ENCODE measurements around the gene PRPF18.
"Not testable (repeated sequence)": the region's sequence is repeated elsewhere in the genome, so short reads cannot be mapped to it uniquely, and the experiment has no call there.

The PRPF18 gene

GRCh38 chr10:13586676-13587355, at the start of gene PRPF18:
TSS of gene PRPF18 (plus strand) at chr10:13586965. CDS start at chr10:13587087, 122 bp downstream.
- DNase-seq = peak; percentile 97

DNA sequence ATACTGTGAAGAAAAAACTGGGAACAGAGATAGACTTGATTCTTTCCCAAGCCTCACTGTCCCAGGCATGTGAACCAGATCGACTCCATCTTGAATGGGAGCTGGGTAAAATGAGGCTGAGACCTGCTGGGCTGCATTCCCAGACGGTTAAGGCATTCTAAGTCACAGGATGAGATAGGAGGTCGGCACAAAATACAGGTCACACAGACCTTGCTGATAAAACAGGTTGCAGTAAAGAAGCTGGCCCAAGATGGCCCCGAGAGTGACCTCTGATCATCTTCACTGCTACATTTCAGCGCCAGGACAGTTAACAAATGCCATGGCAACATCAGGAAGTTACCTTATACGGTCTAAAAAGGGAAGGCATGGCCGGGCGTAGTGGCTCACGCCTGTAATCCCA, 48.8 kb upstream of the PRPF18 start:
- DNase-seq = not testable (repeated sequence)

GRCh38 chr10:13542533-13542932, 44.2 kb upstream of the PRPF18 start:
- DNase-seq = no peak

DNA sequence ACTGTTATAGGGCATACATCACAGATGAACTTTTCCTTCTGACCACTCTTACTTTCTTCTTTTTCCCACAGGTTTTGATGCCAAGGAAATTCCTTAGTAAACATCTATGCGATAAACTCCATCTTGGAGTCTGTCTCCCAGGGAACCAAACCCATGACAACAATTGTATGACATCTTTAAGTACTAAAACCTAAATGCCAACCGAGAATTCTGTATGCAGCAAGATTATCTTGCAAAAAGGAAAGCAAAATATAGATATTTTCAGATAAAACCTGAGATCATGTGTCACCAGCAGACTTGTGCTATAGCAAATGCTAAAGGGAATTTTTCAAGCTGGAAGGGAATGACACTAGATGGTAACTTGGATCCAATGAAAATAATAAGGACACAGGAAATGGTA, 36.0 kb upstream of the PRPF18 start:
- DNase-seq = no peak

DNA sequence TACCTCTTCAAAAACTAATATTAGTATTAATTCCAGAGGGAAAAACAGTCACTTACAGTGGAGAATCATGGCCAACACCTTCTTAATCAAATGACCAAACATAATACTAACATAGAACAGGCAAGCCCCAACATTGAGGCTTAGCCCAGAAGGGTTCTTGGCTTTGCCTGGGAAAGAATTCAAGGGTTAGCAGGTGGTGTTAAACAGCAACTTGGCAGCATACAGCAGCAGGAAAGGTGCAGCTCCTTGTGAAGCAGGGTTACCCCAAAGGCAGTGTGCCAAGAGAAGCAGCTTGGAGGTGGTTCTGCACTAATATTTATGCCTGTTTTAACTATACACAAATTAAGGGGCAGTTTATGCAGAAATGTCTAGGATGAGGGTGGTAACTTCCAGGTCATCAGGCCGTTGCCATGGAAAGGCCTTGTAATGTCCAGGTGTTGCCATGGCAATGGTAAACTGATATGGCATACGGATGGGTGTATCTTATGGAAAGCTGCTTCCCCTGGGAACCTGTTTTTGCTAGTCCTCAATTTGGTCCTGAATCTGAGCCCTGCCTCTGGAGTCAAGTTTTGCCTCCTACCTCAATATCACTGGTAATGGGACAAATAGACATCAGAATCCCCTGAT, 30.8 kb upstream of the PRPF18 start:
- DNase-seq = peak; percentile 75

DNA sequence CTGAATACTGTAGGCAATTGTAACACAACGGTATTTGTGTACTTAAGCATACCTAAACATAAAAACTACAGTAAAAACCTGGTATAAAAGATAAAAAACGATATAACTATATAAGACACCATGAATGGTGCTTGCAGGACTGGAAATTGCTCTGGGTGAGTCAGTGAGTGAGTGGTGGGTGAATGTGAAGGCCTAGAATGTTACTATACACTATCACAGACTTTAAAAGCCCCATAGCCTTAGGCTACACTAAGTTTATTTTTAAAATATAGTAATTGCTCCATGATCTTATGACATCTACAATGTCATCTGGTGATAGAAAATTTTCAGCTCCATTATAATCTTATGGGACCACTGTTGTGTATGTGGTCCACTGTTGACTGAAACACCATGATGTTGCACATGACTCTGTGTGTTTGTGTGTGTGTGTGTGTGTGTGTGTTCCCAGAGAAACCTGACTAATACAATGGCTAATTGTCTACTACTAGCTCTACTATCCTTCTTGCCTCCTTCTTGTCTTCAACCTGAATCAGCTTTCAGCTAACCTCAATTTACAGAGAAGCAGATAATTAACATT, 27.6 kb upstream of the PRPF18 start:
- DNase-seq = no peak

DNA sequence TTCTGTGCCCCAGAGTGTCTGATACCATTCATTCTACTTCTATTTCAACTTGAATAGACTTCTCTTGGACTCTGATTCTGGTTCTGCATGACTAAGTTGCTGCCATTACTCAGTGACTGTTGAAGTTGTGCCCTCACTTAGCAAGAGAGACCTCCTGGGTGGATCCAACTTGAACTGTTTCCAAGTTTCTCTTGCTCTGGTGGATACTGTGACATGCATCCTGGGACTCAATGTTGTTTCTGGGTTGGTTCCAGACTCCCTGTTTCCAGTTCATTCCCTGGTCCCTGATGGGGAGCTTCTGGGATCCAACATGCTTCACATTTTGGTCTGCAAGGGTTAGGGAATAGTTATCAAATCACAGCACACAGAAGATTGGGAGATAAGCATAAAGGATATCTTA, 26.2 kb upstream of the PRPF18 start:
- no peak for DNase-seq

GRCh38 chr10:13563481-13564445, 23.0 kb upstream of the PRPF18 start:
- DNase-seq = no peak

- DNase-seq = no peak
These were observed 22.2 kb upstream of the PRPF18 start for GRCh38 chr10:13564576-13564975.

DNA sequence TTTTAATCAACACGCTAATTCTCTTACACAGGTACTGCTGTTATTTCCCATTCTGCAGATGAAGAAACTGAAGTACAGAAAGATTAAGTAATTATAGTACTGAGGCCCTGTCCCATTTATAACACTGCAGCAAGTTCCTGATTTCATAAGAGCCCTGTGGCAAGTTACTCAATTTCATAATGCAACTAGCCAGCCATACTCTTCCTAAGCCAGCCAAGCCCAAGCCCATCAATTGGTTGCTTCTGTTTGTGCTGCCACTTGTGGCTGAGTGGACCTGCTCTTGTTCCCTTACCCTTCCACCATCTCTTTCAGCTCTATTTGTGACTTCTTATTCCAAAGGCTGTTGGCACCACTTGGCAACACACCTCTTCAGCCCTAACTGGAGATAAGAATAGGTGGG, 19.7 kb upstream of the PRPF18 start:
- peak; percentile 13 for DNase-seq

- DNase-seq = no peak
These were observed 15.2 kb upstream of the PRPF18 start for GRCh38 chr10:13571541-13571940.

DNA sequence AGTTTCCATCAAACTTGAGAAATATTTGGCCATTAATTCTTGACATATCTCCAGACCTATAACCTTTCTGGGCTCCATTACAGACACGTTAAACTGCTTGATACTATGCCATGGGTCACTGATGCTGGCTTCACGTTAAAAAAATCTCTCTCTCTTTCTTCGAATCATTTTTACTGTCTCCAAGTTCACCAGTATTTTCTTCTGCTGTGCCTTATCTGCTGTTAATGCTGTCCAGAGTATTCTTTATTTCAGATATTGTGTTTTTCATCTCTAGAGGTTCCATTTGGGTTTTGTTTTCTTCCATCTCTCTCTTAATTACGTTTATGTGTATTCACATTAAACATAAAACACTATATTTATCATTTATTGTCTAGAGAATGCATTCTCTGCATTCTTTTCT, 12.8 kb upstream of the PRPF18 start:
- no peak for DNase-seq

- DNase-seq = no peak
These were observed 1.5 kb upstream of the PRPF18 start for GRCh38 chr10:13585195-13585751.

DNA sequence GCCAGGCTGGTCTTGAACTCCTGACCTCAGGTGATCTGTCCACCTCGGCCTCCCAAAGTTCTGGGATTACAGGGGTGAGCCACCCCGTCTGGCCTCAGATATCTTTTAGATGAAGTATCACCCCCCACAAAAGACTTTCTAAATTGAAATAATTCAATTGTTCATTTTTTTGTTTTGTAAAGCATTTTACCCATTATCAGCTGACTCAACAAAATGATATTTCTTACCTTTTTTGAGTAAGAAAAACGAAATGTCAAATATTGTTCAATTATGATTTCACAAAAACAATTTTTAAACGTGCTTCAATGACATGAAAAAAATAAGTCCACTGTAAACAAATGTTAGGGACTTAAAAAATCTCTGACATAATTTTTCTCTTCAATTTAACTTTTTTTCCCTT, 822 bp upstream of the PRPF18 start:
- no peak for DNase-seq

GRCh38 chr10:13587391-13587790, 626 bp downstream of the PRPF18 start:
- no peak for DNase-seq

DNA sequence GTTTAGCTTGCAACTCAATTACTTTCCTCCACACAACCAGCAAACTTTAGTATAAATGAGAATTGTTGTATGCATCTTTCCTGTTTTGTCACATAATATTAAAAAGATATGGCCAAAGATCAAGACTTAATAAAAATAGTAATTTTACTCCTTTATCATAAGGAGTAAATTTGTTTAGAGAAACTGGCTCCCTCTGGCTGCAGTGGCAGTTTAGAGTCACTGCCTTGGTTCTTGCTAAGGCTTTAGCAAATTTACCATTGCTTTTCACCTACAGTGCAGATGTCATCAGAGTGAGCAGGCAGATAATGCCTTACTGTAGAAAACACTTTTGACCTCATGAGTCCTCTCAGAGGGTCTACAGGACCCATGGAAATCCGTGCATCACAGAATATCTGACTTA, 2.6 kb downstream of the PRPF18 start:
- no peak for DNase-seq

GRCh38 chr10:13590886-13591285, 4.1 kb downstream of the PRPF18 start:
- DNase-seq = no peak

DNA sequence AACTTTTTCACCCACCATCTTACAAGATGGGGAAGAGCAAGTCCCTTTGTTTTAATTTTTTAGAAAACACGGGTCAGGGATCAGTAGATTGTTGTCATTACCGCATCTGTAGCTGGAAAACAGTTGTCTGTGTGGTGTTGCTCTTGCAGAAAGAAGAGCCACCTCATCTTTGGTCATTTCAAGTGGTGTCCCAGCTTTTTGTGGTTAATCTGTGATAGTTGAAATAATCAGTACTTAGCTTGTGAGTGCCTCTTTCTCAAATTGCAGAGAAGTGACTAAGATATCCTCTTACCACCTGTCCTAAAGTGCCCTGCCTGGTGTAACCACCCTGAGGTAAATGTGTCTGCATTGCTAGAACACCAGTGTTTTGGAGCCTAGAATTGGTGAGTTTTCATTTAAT, 5.5 kb downstream of the PRPF18 start:
- no peak for DNase-seq

GRCh38 chr10:13593535-13593934, 6.8 kb downstream of the PRPF18 start:
- DNase-seq = no peak

- DNase-seq = no peak
These were observed 7.9 kb downstream of the PRPF18 start for GRCh38 chr10:13594641-13595040.

GRCh38 chr10:13597909-13598308, 11.1 kb downstream of the PRPF18 start:
- DNase-seq = no peak

DNA sequence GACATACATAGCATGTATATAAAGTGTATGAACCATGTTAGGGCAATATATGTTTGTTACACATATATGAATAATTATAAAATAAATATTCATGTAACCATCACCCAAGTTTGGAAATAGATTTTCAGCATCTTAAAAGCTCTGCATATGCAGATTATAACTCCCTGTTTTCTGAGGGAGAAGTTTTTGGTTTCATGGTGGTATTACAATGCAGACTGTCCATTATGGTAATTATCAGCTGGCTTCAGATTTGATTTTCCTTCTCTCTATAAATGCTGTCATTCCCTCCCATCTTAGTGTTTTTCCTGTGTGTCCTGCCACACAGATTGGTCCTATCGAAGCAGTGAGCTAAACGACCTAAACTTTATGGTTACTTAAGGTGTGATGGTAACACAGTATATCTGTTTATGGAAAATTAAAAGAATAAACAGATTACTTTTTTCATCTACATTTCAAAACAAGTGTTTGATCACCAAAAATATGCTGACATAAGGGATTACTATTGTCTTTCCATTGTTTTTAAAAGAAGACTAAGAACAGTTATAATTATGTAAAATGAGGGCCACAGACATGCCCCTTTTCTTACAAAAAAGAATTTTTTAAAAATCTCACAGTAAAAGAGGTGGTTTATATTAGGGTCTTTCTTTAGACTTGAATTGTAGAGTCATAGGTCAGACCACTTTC, 17.7 kb downstream of the PRPF18 start:
- no peak for DNase-seq
